Smooth muscle cell (in vitro differentiated cells): ENCODE data around the gene FAT3. TPM values are rescaled to one million over a fixed set of nuclear protein-coding genes. Genes with fewer than 3 reads are reported as not detected.
A peak's percentile ranks its signal among the peaks of the same experiment; 100 is the strongest.

Experiments used
- DNase-seq: peaks from one replicate; lab custom pipeline; 2025; ENCODE audit not compliant: unreplicated experiment; lab: John Stamatoyannopoulos, UW
- H2AFZ ChIP-seq: fragments of 200-600 bp; sonication (generic); 2 replicates; pipeline ENCODE4 v1.6.0; 2016; ENCODE audit warnings: antibody characterized with exemption, low read depth, mild to moderate bottlenecking
- H3F3A ChIP-seq: fragments of 200-600 bp; sonication (generic); 2 replicates; pipeline ENCODE4 v1.6.0; 2017; ENCODE audit warnings: antibody characterized with exemption, low read depth
- H3K27ac ChIP-seq: fragments of 200-600 bp; sonication (generic); 2 replicates; pipeline ENCODE4 v1.5.1; 2016; ENCODE audit warnings: low read depth, mild to moderate bottlenecking
- H3K27me3 ChIP-seq: fragments of 200-600 bp; sonication (generic); 2 replicates; pipeline ENCODE4 v1.6.1; 2016; ENCODE audit warnings: low read depth, mild to moderate bottlenecking
- H3K36me3 ChIP-seq: fragments of 200-600 bp; sonication (generic); 2 replicates; pipeline ENCODE4 v1.5.1; 2016; ENCODE audit warnings: low read depth
- H3K4me1 ChIP-seq: fragments of 200-600 bp; sonication (generic); 2 replicates; pipeline ENCODE4 v1.5.1; 2016; ENCODE audit warnings: low read depth
- H3K4me2 ChIP-seq: fragments of 200-600 bp; sonication (generic); 2 replicates; pipeline ENCODE4 v1.6.0; 2016; ENCODE audit warnings: mild to moderate bottlenecking
- H3K4me3 ChIP-seq: fragments of 200-600 bp; sonication (generic); 2 replicates; pipeline ENCODE4 v1.5.1; 2016; ENCODE audit warnings: mild to moderate bottlenecking
- H3K79me2 ChIP-seq: fragments of 200-600 bp; sonication (generic); 2 replicates; pipeline ENCODE4 v1.6.0; 2016; ENCODE audit warnings: low read depth, mild to moderate bottlenecking
- H3K9ac ChIP-seq: fragments of 200-600 bp; sonication (generic); 2 replicates; pipeline ENCODE4 v1.6.0; 2016; ENCODE audit warnings: low read depth
- H3K9me3 ChIP-seq: fragments of 200-600 bp; sonication (generic); replicated peaks from 2 replicates; pipeline ENCODE4 v1.5.1; 2016; ENCODE audit warnings: low read depth
- H4K20me1 ChIP-seq: fragments of 200-600 bp; sonication (generic); 2 replicates; pipeline ENCODE4 v1.6.0; 2016; ENCODE audit warnings: low read depth
- CTCF ChIP-seq: fragments of 200-600 bp; sonication (generic); IDR thresholded peaks from 2 replicates; pipeline ENCODE4 v1.5.1; 2017; ENCODE audit warnings: borderline replicate concordance, mild to moderate bottlenecking, antibody characterized with exemption; ENCODE audit not compliant: insufficient read depth, poor library complexity, severe bottlenecking
- WGBS: methylation state at CpG from one replicate; pipeline ENCODE4 v1.1.7; 2016; ENCODE audit warnings: low lambda C conversion rate; 5-methylcytosine and 5-hydroxymethylcytosine counted together
- polyA plus RNA-seq: library from polyadenylated mRNA; unstranded; fragments of >200 nt; fragmentation: Nextera tagmentation; extraction: Ambion mirVana; gene quantifications from 2 replicates; pipeline ENCODE4 v1.2.1, GENCODE V29; 2016
- total RNA-seq: library from RNA; depleted of rRNA; stranded (reverse); fragments of >200 nt; gene quantifications from 2 replicates; pipeline ENCODE4 v1.2.3, GENCODE V29; 2014

Gene FAT3
- total and polyA plus RNA-seq, 2 experiments from 2014 or later: 0.03 to 2.5 TPM

- no peak overlapping the region for H2AFZ ChIP-seq
- H3F3A ChIP-seq: no peaks in the 10 kb centered on the region
- DNase-seq: no peak
- H3K4me3 ChIP-seq: no peak overlapping the region
- H3K9me3 ChIP-seq: no peaks in the 10 kb centered on the region
- H3K9ac ChIP-seq: no peak overlapping the region
- H3K36me3 ChIP-seq: no peaks in the 10 kb centered on the region
- WGBS: 82% methylated on average over 2 of the region's 2 CpGs
- H3K4me2 ChIP-seq: no peak overlapping the region
- no peaks in the 10 kb centered on the region for H3K4me1 ChIP-seq
- H3K79me2 ChIP-seq: no peaks in the 10 kb centered on the region
- no peaks in the 10 kb centered on the region for H3K27me3 ChIP-seq
- no peaks in the 10 kb centered on the region for H4K20me1 ChIP-seq
- no peak overlapping the region for H3K27ac ChIP-seq
- no peak for TF ChIP-seq CTCF
Measured at GRCh38 chr11:92267278-92267677, 42.7 kb downstream of the FAT3 start.

GRCh38 chr11:92267968-92268367 lies 43.4 kb downstream of the FAT3 start:
- Histone ChIP-seq H3K36me3 (no peaks in the 10 kb centered on the region), H3K27me3 (no peaks in the 10 kb centered on the region), H3K27ac (no peak overlapping the region), H3K4me3 (no peak overlapping the region), H3K4me1 (no peaks in the 10 kb centered on the region), H3K4me2 (no peak overlapping the region), H3K9ac (no peak overlapping the region), H3K79me2 (no peaks in the 10 kb centered on the region), H3F3A (no peaks in the 10 kb centered on the region), H2AFZ (no peak overlapping the region), H3K9me3 (no peaks in the 10 kb centered on the region), H4K20me1 (no peaks in the 10 kb centered on the region)
- no peak for TF ChIP-seq CTCF
- no peak for DNase-seq

GRCh38 chr11:92268546-92268945 lies 43.9 kb downstream of the FAT3 start:
- H3K4me2 ChIP-seq: no peak overlapping the region
- no peaks in the 10 kb centered on the region for H3F3A ChIP-seq
- WGBS: 96% methylated on average over 1 of the region's 1 CpG
- H4K20me1 ChIP-seq: no peaks in the 10 kb centered on the region
- no peak overlapping the region for H3K9ac ChIP-seq
- H3K9me3 ChIP-seq: no peaks in the 10 kb centered on the region
- H3K4me3 ChIP-seq: no peak overlapping the region
- H3K4me1 ChIP-seq: peaks cover 3% of the 10 kb centered on the region
- no peaks in the 10 kb centered on the region for H3K79me2 ChIP-seq
- H3K27me3 ChIP-seq: no peaks in the 10 kb centered on the region
- H3K36me3 ChIP-seq: no peaks in the 10 kb centered on the region
- no peak for DNase-seq
- no peak overlapping the region for H2AFZ ChIP-seq
- no peak for TF ChIP-seq CTCF
- peak overlapping the region; percentile 18 for H3K27ac ChIP-seq

- H2AFZ ChIP-seq: no peak overlapping the region
- DNase-seq: no peak
- 39% methylated on average over 2 of the region's 2 CpGs for WGBS
- no peaks in the 10 kb centered on the region for H3K36me3 ChIP-seq
- no peak overlapping the region for H3K9ac ChIP-seq
- H3K27me3 ChIP-seq: no peaks in the 10 kb centered on the region
- H3K4me1 ChIP-seq: peaks cover 6% of the 10 kb centered on the region
- no peak overlapping the region for H3K4me3 ChIP-seq
- H4K20me1 ChIP-seq: no peaks in the 10 kb centered on the region
- peak overlapping the region; percentile 18 for H3K27ac ChIP-seq
- no peak for TF ChIP-seq CTCF
- H3K4me2 ChIP-seq: no peak overlapping the region
- H3K79me2 ChIP-seq: no peaks in the 10 kb centered on the region
- no peaks in the 10 kb centered on the region for H3K9me3 ChIP-seq
- no peaks in the 10 kb centered on the region for H3F3A ChIP-seq
Measured at GRCh38 chr11:92269021-92269420, 44.4 kb downstream of the FAT3 start.
